H1 (cell line): Measurements from ENCODE around the gene KLHL29.

Source experiments
- BRCA1 ChIP-seq: IDR thresholded peaks from 2 replicates; pipeline ENCODE4 v1.6.1; 2012; ENCODE audit warnings: low read depth, low read length, improper control_type of control experiment
- CHD2 ChIP-seq: IDR thresholded peaks from 2 replicates; pipeline ENCODE4 v1.6.1; 2012; ENCODE audit warnings: low read length, improper control_type of control experiment
- CTCF ChIP-seq, 3 experiments: IDR thresholded peaks; 1 replicate in 2 of 3; 2 replicates in 1 of 3; pipeline versions ENCODE4 v1.5.1 to v1.6.1; 2011; ENCODE audit warnings: low read length in 3 of 3, mild to moderate bottlenecking in 3 of 3, inconsistent platforms in 2 of 3, low read depth in 1 of 3, moderate library complexity in 1 of 3; ENCODE audit not compliant: insufficient read depth in 1 of 3; ENCODE audit errors: control extremely low read depth in 1 of 3
- EZH2 ChIP-seq: fragments of 200-600 bp; sonication (generic); IDR thresholded peaks from 2 replicates; pipeline ENCODE4 v1.7.1; 2012; ENCODE audit warnings: low read depth, mild to moderate bottlenecking, moderate library complexity, low read length, inconsistent platforms; ENCODE audit not compliant: severe bottlenecking
- KDM1A ChIP-seq: fragments of 200-600, 300-600 bp; sonication (generic); IDR thresholded peaks from 2 replicates; pipeline ENCODE4 v1.7.1; 2016; ENCODE audit warnings: mild to moderate bottlenecking, low read length, borderline replicate concordance
- POLR2A ChIP-seq, 2 experiments: IDR thresholded peaks; 1 replicate in 1 of 2; 2 replicates in 1 of 2; pipeline ENCODE4 v1.6.1; 2011; ENCODE audit warnings: low read depth in 2 of 2, low read length in 2 of 2, mild to moderate bottlenecking in 2 of 2; ENCODE audit errors: control extremely low read depth in 1 of 2
- RAD21 ChIP-seq, 2 experiments: IDR thresholded peaks in 1 of 2; conservative IDR thresholded peaks in 1 of 2; 2 replicates each; pipeline ENCODE4 v1.6.1; 2011; ENCODE audit warnings: low read depth in 2 of 2, low read length in 2 of 2, improper control_type of control experiment in 1 of 2, inconsistent platforms in 1 of 2, mild to moderate bottlenecking in 1 of 2, moderate library complexity in 1 of 2
- SIX5 ChIP-seq: IDR thresholded peaks from 2 replicates; pipeline ENCODE4 v1.6.1; 2011; ENCODE audit warnings: mild to moderate bottlenecking, low read depth, low read length
- YY1 ChIP-seq: IDR thresholded peaks from 2 replicates; pipeline ENCODE4 v1.6.1; 2011; ENCODE audit warnings: low read depth, mild to moderate bottlenecking, low read length
- TF ChIP-seq, protein P1 (sequence below): IDR thresholded peaks from 2 replicates; pipeline ENCODE4 v1.6.1; 2011; ENCODE audit warnings: low read length, improper control_type of control experiment

- TF ChIP-seq, protein P1, sequence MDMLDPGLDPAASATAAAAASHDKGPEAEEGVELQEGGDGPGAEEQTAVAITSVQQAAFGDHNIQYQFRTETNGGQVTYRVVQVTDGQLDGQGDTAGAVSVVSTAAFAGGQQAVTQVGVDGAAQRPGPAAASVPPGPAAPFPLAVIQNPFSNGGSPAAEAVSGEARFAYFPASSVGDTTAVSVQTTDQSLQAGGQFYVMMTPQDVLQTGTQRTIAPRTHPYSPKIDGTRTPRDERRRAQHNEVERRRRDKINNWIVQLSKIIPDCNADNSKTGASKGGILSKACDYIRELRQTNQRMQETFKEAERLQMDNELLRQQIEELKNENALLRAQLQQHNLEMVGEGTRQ, result no peak
- TF ChIP-seq CHD2 (no peak), YY1 (no peak), POLR2A (IDR thresholded peaks at IDR 0.05; ENCODE audit: control extremely low read depth in 1 of 2, low read depth in 2 of 2, low read length in 2 of 2) (no peak), CTCF (IDR thresholded peaks at IDR 0.05; ENCODE audit: control extremely low read depth in 1 of 3, insufficient read depth in 1 of 3, low read depth in 1 of 3, low read length in 3 of 3) (no peak), KDM1A (no peak), EZH2 (no peak), RAD21 (IDR thresholded peaks at IDR 0.05 in 1 of 2, conservative IDR thresholded peaks at IDR 0.05 in 1 of 2; ENCODE audit: low read depth in 2 of 2, low read length in 2 of 2) (no peak), SIX5 (no peak), BRCA1 (no peak)
Observed at GRCh38 chr2:23359631-23360567, 25.1 kb upstream of the KLHL29 start.
